Measurements from ENCODE around the gene ELF1.
"Not testable (repeated sequence)": the region's sequence is repeated elsewhere in the genome, so short reads cannot be mapped to it uniquely, and the experiment has no call there.

ELF1 gene

GRCh38 chr13:41042419-41042818 lies 23.3 kb upstream of the ELF1 start:
- not testable (repeated sequence) for DNase-seq (ENCODE audit: low read depth, low spot score)

GRCh38 chr13:41040584-41041334 lies 21.6 kb upstream of the ELF1 start:
- no peak for DNase-seq (ENCODE audit: low read depth, low spot score)

DNA sequence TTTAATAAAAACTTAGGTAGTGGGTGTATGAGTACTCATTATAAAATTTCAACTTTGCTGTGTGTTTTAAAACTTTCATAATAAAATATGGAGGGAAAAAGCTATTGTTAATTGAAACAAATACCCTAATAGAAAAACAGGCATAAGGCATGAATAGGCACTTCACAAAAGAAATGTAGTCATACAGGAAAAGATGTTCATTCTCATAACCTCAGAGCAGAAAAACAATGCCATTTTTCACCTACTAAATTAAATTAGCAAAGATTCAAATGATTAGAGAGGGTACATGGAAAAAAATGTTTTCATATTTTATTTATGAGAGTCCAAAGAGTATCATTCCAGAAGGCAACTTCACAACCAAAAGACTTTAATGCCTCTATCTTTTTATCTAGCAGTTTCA lies 20.6 kb upstream of the ELF1 start:
- DNase-seq (ENCODE audit: low read depth, low spot score), result no peak

DNA sequence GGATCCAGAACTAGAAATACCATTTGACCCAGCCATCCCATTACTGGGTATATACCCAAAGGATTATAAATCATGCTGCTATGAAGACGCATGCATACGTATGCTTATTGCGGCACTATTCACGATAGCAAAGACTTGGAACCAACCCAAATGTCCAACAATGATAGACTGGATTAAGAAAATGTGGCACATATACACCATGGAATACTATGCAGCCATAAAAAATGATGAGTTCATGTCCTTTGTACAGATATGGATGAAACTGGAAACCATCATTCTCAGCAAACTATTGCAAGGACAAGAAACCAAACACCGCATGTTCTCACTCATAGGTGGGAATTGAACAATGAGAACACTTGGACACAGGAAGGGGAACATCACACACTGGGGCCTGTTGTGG lies 17.4 kb upstream of the ELF1 start:
- DNase-seq (ENCODE audit: low read depth, low spot score), result not testable (repeated sequence)

DNA sequence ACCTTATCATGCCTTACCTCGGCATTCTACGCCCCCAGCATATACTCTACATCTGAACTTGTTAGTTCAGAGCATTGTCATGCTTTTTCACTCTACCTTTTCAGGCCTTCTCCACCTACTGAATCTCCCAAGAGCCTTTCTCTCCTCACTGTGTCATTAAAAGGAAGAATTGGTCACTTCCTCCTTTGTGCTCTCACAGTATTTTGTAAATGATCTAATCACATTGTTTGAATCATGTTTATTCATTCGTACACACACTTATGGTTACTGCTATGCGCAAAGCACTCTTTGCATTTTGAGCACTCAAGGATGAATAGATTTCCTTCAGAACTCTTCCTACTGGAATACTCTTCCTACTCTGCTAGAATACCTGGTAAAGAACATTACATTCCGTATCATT lies 15.8 kb upstream of the ELF1 start:
- DNase-seq (ENCODE audit: low read depth, low spot score), result no peak

- DNase-seq (ENCODE audit: low read depth, low spot score), result no peak
These were observed 15.3 kb upstream of the ELF1 start for GRCh38 chr13:41034382-41034781.

GRCh38 chr13:41032691-41033376 lies 13.7 kb upstream of the ELF1 start:
- DNase-seq (ENCODE audit: low read depth, low spot score), result no peak

GRCh38 chr13:41029629-41030028 lies 10.5 kb upstream of the ELF1 start:
- DNase-seq (ENCODE audit: low read depth, low spot score), result no peak

- no peak for DNase-seq (ENCODE audit: low read depth, low spot score)
These were observed 8.9 kb upstream of the ELF1 start for GRCh38 chr13:41028051-41028450.

- DNase-seq (ENCODE audit: low read depth, low spot score), result no peak
These were observed 7.7 kb upstream of the ELF1 start for GRCh38 chr13:41026788-41027187.

DNA sequence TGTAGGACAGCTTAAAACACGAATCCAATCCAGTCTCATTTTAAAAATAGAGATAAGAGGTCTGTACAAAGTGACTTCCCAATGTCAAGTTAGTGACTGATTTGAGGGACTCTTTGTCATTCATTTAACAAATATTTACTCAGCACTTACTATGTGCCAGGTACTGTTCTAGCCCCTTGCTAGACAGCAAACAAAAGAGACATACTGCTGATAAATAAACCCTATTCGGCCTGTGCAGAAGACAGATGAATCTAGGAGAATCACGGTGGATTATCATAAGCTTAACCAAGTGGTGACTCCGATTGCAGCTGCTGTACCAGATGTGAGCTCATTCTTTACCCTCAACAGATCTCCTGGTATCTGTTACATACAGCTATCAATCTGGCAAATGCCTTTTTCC lies 6.4 kb upstream of the ELF1 start:
- no peak for DNase-seq (ENCODE audit: low read depth, low spot score)

- DNase-seq (ENCODE audit: low read depth, low spot score), result no peak
These were observed 647 bp upstream of the ELF1 start for GRCh38 chr13:41019578-41020347.

DNA sequence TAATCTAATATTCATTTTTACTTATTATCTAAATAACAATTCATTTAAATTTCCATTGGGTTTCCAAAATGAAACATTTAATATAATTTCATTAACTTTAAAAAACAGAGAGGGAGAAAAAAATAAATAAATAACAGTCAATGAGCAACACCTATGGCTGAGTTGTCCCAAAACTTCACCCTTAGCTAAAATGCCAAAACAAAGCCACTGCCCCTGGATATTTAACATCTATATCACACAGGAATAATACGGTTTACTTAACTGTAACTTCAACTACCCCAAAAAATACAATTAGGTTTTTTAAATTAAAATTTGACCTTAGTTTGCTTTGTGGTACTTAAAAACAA lies 541 bp downstream of the ELF1 start:
- DNase-seq (ENCODE audit: low read depth, low spot score), result no peak

DNA sequence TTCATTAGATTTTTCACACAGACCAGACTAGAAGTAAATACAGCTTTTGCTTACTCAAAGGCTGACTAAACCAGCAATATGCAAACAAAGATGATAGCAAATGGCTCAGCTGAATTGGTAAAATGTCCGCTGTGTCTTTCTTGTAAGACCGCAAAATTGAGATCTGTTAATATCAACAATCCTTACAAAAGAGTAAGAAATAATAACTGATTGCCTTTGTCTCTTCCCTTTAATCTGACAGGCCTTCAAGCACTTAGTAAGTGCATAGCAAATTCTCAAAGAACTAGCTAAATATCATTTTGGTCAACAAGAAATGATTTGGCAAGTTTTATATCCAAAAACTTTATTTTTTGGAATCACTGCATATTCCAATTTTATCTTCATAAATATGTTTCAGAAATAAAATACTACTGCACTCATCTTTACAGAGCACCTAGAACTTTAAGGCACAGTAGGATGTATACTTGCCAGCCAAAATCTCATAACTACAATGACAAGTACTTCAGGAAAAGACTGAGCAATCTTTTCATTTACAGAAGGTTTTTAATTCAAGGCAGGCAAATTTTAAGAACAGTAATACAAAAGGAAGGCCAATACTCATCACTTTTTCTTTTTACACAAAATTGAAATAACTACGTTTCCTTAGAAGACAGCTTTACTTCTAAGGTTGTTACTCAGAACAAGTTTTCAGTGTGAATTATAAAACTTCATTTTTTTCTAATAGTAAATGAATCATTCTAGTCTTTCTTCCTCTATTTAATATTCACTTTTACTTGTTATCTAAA lies 1.1 kb downstream of the ELF1 start:
- no peak for DNase-seq (ENCODE audit: low read depth, low spot score)

DNA sequence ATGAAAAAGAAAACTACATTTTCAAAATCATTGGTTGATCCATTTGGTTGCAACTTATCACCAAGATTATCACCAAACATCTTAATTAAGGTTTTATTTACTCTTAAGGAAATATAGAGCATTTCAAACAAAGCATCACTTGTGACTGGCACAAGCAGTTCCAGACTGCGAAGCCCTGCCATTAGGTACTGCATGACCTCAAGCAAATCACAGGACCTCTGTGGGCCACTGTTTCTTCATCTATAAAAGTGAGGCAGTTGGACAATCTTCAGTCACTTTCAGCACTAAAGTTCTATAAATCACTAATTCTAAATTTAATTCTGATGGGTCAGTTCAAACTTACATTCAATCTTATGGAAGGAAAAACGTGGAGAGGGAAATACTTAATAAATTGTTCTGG lies 2.0 kb downstream of the ELF1 start:
- no peak for DNase-seq (ENCODE audit: low read depth, low spot score)

- DNase-seq (ENCODE audit: low read depth, low spot score), result no peak
These were observed 3.2 kb downstream of the ELF1 start for GRCh38 chr13:41015920-41016319.

- no peak for DNase-seq (ENCODE audit: low read depth, low spot score)
These were observed 5.3 kb downstream of the ELF1 start for GRCh38 chr13:41013835-41014234.

DNA sequence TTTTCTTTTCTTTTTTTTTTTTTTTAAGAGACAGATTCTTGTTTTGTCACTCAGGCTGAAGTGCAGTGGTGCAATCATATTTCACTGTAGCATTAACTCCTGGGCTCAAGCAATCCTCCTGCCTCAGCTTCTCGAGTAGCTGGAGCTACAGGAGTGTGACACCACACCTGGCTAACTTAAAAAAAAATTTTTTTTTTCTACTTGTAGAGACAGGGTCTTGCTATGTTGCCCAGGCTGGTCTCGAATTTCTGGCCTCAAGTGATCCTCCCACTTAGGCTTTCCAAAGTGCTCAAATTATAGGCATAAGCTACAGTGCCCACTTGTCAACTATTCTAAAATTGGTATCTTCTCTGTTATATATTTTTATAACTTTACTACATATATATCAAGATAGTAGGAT lies 6.6 kb downstream of the ELF1 start:
- DNase-seq (ENCODE audit: low read depth, low spot score), result no peak

DNA sequence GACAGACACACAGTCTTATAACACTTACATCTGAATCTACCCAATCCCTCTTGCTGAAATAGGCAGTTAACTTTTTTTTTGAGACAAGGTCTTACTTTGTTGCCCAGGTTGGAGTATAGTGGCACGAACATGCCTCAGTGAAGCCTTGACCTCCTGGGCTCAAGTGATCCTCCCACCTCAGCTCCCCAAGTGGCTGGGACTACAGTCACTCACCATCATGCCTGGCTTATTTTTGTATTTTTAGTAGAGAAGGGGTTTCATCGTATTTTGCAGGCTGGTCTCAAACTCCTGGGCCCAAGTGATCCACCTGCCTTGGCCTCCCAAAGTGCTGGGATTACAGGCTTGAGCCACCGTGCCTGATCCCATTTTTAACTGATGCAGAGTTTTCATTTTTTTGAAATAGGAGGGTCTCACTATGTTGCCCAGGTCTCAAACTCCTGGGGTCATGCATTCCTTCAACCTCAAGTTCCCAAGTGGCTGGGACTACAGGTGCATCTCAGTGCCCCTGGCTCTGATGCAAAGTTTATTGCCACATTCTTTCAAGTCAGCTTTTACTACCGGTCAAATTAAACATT lies 7.6 kb downstream of the ELF1 start:
- DNase-seq (ENCODE audit: low read depth, low spot score), result no peak

DNA sequence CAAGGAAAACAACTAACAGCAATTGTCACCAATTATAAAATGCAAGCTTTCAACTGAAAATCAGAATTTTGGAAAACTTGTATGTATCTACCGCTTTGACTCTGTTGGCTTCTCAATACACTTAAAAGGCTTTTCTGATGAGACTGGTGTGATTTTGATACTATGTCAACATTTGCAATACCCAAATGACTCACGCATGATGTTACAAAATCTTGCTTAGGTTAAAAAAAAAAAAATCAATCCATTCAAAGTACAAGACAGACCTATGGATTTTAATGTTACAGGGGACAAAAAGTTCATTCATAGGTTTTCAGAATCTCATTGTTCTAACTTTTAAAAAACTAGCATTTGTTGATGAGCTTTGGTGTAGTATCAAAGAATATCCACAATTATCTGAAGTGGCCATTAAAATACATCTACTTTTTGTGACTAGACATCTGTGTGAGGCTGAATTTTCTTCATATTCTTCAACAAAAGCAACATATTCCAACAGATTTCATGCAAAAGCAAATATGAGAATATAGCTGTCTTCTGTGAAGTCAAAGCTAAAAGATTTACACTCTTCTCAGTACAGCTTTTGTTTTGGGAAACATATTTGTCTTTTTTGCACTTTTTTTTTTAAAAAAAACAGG lies 10.7 kb downstream of the ELF1 start:
- no peak for DNase-seq (ENCODE audit: low read depth, low spot score)

DNA sequence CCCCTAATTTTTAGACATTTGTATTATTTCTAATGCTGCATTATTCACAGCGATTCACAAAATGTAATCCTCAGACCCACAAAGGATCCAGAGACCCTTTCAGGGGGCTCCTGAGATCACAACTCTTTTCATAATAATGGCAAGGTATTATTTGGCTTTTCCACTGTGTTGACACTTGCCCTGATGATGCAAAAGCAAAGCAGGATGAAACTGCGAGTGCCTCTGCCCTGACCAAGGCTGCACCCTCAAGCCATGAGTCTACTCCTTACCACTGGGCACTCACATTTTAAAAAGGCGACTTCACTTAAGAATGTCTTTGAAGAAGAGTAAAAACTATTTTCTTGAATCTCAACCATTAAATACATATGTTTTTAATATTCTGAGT lies 11.4 kb downstream of the ELF1 start:
- DNase-seq (ENCODE audit: low read depth, low spot score), result no peak

Measured in iPS DF 19.7 (cell line).